Stimulated activated CD4-positive, alpha-beta T cell treated with anti-CD3 and anti-CD28 coated beads, Interleukin-15, amount 100 ng/mL, for 1 hour (primary cell): Measurements from ENCODE around the gene CTR9.
"Not testable (repeated sequence)": the region's sequence is repeated elsewhere in the genome, so short reads cannot be mapped to it uniquely, and the experiment has no call there.

ENCODE experiments used
- DNase-seq, 2 donors: peaks; one replicate each; pipeline ENCODE4 v3.0.0-alpha.2; 2020; ENCODE audit warnings: low read depth in 1 of 2, low spot score in 1 of 2

Gene CTR9

DNA sequence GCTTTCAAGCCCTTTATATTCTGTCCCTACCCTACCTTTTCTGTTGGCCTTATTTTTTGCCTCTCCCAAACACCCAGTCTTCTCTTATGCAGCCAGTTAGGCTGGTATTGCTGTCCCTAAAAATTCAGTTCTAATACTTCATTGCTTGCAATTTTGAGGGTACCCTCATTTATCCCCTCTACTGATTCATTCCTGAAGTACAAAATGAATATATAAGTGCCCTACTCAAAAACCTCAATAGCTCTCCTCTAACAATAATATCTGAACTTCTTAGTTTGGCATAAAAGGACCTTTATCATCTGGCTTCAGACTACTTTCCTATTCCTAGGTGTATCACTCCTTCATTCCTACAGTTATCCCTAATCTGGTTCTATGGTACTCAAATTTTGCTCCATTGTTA is 62.9 kb downstream of the CTR9 start:
- DNase-seq = no peak

DNA sequence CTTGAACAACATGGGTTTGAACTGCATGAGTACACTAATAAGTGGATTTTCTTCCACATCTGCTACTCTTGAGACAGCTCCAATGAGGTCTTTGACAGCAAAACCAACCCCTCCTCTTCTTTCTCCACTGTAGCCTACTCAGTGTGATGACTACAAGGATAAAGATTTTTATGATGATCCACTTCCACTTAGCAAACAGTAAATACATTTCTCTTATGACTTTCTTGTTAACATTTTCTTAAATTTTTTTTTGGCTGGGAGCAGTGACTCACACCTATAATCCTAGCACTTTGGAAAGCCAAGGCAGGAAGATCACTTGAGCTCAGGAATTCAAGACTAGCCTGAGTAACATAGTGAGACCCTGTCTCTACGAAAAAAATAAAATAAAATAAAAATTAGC is 67.5 kb downstream of the CTR9 start:
- no peak for DNase-seq

DNA sequence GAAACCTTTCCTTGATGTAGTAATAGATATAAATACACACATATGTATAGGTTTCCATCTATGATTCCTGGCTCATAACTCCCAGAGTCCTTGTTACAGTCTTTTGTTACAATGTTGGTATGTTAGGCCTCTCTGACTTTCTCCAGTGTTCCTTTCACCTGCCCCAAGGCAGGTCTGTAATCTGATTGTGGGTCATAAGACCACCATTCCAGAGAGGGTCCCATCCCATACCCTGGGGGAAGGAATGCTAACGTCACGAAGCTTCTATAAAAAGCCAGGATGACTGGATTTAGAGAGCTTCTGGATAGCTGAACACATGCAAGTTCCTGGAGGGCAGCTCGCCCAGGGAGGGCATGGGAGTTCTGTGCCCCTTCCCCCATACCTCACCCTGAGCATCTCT is 71.4 kb downstream of the CTR9 start:
- not testable (repeated sequence) for DNase-seq

DNA sequence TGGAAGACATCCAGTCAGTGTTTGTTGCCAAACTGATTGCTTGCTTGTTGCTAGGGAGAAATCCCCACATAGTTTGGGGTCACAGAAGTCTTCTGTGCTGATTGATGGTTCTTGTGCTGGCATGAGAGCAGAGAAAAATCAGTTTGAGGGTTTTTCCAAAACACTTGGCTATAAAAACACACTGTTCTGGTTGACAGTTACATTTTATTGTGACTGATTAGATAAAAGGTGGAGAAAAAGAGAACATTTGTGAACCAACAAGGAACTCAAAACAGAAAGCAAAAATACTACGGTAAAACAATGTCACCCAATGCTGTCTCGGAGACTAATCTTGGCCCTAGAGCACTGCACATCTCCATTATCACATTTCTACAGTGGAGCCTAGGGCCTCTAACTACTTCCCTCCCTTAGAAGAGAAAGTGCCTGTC is 72.1 kb downstream of the CTR9 start:
- no peak for DNase-seq

DNA sequence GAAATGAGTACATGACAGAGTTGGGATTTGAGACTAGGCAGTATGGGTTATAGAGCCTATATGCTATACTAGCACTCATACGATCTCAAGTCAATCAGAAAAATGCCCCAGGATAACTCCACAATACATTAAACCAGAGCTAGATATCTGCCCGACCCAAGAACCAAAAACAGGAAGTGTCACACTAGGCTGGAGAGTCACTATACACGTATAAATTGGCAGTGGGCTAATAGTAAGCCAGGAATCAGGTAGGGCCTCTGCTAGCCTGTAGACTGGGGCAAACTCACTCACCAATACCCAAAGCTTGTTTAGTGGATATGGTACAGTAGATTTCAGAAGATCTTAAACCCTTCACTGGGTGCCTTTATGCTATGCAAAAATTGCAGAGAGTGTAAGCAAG is 73.8 kb downstream of the CTR9 start:
- no peak for DNase-seq

DNA sequence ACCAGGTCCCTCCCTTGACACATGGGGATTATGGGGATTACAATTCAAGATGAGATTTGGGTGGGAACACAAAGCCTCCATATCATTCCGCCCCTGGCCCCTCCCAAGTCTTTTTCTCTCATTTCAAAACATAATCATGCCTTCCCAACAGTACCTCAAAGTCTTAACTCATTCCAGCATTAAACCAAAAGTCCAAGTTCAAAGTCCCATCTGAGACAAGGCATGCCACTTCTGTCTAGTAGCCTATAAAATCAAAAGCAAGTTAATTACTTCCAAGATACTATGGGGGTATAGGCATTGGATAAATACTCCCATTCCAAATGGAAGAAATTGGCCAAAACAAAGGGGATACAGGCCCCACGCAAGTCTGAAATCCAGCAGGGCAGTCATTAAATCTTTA is 77.4 kb downstream of the CTR9 start:
- DNase-seq = no peak

DNA sequence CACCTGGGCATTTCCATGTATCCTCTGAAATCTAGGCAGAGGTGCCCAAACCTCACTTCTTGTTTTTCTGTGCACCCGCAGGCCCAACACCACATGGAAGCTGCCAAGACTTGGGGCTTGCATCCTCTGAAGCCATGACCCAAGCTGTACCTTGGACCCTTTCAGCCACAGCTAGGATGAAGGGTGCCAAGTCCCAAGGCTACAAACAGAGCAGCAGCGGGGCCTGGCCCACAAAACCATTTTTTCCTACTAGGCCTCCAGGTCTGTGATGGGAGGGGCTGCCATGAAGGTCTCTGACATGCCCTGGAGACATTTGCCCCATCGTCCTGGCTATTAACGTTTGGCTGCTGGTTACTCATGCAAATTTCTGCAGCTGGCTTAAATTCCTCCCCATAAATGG is 78.1 kb downstream of the CTR9 start:
- no peak for DNase-seq
